GM12874 (cell line): Measurements from ENCODE around the gene KDM3B.

Source experiments
- TF ChIP-seq, protein P1 (sequence below): IDR thresholded peaks from 2 replicates; pipeline ENCODE4 v1.5.1; 2011; ENCODE audit warnings: low read depth, mild to moderate bottlenecking, control low read depth, low read length, moderate library complexity; ENCODE audit not compliant: insufficient read depth

The KDM3B gene

DNA sequence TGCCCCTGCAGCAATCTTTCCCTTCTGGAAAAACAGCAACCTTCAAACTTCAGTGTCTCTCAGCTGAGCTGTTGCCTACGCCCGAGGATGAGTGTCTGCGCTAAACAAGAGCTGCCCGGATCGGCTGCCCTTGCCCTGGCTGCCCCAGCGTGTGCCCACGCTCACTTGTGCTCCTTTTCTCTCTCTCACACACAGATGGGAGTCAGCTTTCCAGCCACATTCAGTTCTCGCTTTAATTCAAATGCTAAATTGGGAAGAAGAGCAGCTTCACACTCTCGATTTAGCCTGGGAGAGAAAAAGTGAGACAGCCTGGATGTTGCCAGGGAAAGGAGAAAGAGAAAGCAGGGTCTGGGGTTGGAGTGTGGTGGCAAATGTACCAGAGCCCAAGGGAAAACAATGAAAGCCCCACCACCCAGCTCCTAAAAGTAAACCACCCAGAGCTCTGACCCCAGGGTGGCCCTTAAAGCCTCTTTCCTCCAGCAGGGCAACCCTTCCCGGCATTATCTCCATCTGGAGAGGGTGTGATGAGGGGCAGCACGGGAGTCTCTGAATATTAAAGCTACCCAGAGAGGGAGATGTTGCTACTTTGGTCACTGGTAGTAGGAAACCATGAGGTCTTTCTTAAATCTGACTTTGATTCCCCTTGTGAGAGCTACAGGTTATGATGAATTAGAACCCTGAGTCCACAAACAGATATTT lies 102.9 kb downstream of the KDM3B start:
- TF ChIP-seq, protein P1, sequence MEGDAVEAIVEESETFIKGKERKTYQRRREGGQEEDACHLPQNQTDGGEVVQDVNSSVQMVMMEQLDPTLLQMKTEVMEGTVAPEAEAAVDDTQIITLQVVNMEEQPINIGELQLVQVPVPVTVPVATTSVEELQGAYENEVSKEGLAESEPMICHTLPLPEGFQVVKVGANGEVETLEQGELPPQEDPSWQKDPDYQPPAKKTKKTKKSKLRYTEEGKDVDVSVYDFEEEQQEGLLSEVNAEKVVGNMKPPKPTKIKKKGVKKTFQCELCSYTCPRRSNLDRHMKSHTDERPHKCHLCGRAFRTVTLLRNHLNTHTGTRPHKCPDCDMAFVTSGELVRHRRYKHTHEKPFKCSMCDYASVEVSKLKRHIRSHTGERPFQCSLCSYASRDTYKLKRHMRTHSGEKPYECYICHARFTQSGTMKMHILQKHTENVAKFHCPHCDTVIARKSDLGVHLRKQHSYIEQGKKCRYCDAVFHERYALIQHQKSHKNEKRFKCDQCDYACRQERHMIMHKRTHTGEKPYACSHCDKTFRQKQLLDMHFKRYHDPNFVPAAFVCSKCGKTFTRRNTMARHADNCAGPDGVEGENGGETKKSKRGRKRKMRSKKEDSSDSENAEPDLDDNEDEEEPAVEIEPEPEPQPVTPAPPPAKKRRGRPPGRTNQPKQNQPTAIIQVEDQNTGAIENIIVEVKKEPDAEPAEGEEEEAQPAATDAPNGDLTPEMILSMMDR = no peak

DNA sequence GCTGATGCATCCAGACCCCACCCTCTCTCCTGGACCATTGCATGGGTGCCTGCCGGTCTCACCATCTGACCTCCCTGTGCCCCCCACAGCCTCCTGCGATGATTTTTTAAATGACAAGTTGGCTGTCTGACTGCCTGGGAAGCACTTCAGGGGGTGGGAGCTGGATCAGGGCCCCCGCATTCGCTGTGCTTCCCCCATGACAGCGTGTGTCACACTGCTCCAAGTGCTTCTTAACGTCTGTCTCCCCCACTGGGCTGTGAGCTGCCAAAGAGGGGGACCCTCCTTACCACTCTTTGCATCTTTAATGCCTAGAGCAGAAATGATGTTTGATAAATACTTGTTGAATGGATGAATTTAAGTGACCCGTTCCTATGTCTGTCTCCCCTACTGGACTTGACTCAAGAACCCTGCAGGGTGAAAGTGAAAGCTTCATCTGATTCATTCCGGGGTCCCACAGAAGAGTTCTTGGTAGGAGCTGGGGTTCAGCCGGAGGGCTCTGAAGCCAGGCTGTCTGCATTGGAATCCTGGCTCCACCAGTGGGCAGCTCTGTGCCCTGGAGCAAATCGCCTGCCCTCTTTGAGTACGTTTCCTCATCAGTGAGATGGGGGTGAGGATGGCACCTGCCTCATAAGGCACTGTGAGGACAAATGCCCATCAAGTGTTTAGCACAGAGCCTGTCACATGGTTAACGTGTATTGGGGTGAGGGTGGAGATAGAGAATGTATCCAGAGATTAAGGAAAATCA lies 105.2 kb downstream of the KDM3B start:
- TF ChIP-seq, protein P1 = no peak

DNA sequence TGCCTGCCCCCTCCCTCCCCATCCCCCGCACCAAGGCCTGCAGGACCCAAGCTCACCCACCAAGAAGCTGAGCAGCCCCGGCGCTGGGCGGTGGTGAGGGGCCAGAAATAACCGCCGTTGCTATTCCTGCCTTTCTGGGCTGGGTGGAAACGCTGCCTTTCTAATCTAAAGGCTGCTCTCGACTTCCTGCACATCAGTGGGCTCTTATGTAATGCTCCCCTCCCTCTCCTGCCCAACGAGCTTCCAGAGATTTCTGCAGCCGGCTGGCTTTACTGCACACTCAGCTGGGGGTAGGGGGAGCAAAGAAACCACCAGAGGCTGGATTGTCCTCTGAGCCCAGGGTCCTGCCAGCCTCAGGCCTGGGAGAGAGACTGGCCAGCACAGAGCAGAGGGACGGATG lies 105.9 kb downstream of the KDM3B start:
- TF ChIP-seq, protein P1 = no peak

DNA sequence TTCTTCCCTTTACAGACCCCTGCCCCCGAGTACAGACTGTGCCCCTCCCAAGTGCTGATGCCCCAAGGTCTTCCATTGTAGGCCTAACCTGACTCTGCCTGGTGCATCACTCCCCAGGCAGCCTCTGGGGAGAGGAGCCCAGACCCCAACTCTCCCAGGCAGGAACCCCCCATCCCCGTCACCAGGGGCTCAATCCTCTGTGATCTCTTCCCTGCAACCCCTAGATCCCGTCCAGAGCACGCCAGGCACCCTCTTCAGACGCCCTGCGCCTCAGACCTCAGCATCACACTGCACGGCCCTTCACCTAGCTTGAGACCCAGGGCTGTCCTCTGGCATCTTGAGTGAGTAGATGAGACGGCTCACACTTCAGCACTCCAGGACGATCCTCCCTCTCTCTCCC lies 106.4 kb downstream of the KDM3B start:
- TF ChIP-seq, protein P1 = no peak

DNA sequence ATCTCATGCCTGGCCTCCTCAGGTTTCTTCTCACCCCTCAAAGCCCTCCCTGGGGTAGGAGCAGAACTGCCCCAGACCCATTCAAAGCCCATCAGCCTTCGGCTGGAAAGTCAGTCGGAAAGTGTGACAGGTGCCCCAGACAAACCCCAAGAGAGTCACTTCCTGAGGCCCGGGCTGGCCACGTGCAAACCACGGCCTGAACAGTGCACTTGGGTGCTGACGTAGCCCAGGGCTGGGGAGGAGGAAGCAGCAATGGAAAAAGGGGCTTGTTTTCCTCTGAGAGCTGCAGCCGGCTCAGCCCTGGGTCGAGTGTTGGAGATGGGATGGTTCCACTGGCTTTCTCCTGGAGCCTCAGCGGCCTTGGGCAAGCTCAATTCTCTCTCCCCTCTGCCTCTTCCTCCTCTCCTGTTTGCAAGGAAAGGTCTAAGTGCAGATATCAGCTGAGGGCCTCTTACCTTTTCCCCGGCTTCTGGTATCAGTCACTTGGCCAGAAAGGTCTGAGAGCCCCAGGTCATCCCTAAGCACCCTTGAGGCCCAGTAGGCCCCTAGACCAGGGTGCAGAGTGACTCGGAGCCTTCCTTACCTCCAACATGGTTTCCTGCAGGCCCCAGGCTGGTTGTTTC lies 106.9 kb downstream of the KDM3B start:
- TF ChIP-seq, protein P1 = no peak

DNA sequence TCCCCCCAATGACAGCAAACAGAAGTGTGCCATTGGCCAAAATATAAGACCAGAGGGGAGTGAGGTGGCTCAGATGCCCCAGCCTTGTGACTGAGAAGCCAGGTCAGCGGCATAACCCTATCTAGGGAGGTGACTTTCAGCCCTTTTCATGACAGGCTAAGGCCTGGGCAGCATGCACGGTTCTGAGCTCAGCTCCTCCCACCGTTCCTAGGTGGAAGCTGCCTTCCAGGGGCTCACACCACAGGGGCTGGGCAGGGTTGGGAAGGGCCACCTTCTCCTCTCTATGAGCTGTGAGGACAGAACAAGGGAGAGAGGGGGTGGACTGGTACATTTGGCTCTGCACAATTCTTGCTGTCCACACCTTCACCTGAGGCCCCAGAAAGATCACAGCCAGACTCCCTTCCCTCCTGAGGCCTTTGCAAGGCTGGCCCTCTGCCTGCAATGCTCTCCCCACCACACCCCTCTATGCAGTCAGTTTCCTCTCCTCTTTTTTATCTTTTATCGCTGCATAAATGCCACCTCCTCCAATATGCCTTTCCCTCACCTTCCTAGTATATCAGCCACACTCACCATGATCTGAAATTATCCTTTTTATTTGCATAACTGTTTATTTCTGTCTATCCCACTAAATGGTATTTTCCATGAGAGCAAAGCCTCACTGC lies 107.7 kb downstream of the KDM3B start:
- TF ChIP-seq, protein P1 = no peak

DNA sequence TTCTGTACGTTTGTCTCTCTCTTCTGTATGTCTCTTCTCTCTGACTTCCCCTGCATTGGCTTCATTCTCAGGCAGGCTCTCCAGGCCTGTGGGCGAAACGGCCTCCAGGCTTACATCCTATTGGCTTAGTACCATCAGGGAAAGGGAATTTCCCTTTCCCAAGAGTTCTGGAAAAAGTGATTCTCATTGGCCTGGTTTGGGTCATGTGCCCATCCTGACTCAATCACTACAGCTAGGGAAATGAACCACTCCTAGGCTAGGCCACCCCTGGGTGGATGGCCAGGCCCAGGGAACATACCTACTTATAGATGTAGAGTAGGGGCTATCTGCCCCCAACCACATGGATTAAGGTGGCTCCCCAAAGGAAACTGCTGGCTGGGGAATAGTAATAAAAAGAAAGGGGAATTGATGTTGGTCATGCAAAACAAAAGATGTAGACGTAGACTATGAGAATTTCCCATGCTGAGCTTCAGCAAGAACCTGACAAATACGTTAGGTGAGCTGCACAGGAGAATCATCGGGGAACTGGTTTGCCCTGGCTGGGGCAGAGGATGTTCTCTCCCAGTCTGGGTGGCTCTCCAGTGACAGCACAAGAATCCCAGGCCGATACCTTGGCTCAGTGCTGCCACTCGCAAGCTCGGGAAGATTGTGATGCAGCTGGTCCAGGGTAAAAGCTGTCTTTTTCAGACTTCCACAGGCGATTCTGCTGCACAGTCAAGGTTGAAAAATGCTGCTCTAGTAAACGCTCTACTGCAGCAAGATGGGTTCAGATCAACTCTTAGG lies 109.0 kb downstream of the KDM3B start:
- TF ChIP-seq, protein P1 = no peak
